HG03432 (cell line): Measurements from ENCODE around the gene BMPER.

Experiments used
- ATAC-seq: cut with Tn5 transposase; IDR thresholded peaks from one replicate; pipeline ENCODE4 v1.9.1; 2021; ENCODE audit warnings: mild to moderate bottlenecking, moderate library complexity; ENCODE audit not compliant: unreplicated experiment

Gene BMPER

GRCh38 chr7:34057956-34058355, 152.6 kb downstream of the BMPER start:
- ATAC-seq: no peak

DNA sequence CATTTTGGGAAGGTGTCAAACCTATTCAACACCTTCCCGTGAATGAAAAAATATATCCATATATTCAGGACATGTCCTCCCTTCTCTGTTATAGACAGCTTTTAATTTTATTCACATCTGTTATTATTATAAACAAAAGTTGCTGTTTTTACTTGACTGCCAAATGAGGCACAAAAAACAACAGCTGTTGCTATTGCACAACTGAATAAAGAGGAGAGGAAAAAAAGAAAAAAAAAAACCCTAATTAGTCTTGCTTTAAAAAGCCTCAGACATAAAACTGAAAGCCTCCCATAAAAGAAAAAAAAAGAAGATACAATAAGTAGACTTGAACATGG, 153.4 kb downstream of the BMPER start:
- ATAC-seq: no peak

GRCh38 chr7:34059136-34059828, 153.9 kb downstream of the BMPER start:
- no peak for ATAC-seq

GRCh38 chr7:34060196-34060947, 155.0 kb downstream of the BMPER start:
- no peak for ATAC-seq

- ATAC-seq: no peak
Observed at GRCh38 chr7:34061149-34061548, 155.8 kb downstream of the BMPER start.

- no peak for ATAC-seq
Observed at GRCh38 chr7:34062341-34062740, 157.0 kb downstream of the BMPER start.

DNA sequence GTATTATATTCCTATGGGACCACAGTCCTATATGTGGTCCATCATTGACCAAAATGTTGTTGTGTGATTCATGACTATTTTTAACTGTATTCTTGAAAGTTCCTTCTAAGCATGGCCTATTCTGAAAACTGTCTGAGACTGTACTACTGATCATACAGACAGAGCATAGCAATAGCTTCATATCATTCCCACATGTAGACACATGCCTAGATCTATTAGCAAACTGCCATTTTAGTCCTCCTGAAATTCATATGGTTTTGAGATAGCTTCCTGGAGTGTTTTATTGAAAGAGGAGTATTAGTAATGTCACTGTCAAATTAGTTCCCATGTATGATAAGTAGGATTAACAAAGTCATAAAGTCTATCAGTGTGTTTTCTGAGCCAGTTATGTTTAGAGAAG, 157.5 kb downstream of the BMPER start:
- ATAC-seq: no peak

GRCh38 chr7:34064519-34065158, 159.3 kb downstream of the BMPER start:
- ATAC-seq: no peak

GRCh38 chr7:34066411-34066810, 161.1 kb downstream of the BMPER start:
- no peak for ATAC-seq

- no peak for ATAC-seq
Observed at GRCh38 chr7:34067005-34067778, 161.9 kb downstream of the BMPER start.

DNA sequence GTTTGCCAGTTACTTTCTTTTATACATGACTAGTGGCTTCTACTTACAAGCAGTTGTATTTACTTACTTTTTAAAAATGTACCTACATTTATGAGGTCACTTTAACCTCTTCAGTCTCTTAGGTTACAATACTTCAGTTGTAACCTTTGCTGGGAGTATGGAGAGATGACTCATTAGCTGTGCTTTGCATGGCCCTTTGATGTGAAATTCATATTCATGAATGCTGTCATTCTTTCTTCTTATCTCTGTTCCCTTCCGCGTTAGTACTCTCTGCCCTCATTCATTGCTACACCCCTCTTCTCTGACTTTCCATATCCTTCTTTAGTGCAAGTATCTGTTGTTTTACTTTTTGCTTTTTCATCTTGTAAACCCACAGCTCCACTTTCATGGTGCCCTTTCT, 164.3 kb downstream of the BMPER start:
- no peak for ATAC-seq

GRCh38 chr7:34070511-34071323, 165.4 kb downstream of the BMPER start:
- ATAC-seq: no peak

DNA sequence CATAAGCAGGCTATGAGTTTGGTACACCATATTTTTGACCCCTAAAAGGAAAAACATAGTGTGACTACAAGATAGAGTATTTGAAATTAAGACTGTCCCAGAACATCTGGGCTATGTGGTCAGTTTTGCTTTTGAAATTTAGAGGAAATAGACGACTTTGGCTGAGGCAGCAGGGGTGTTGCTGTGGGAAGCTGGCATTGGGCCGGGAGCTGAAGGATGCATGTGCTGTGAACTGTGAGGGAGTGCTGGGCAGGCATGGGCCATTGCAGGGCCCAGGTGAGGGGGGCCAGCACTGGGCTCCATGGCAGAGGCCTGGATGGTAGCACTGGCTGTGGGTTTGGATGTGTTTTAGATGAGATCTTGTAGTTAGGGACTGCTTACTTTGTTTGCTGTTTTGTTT, 168.3 kb downstream of the BMPER start:
- no peak for ATAC-seq

DNA sequence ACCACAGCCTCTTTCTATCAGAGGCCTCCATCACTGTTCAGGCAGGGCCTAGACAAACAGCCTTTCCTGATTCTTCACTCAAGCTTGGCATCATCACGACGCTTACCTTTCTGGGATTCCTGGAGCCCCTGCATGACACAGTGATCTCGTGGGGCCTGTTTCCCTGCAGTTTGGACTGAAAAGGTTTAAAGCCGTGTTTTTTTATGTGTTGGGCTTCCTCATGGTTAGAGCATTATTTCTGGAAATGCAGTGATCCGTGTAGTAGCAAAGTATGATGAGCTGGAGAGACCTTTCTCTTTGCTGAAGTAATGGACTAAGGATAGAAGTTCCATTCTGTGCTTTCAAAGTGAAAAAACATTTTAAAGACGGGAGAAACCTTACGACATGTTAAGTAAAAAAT, 169.1 kb downstream of the BMPER start:
- ATAC-seq: no peak

GRCh38 chr7:34075523-34076370, 170.4 kb downstream of the BMPER start:
- no peak for ATAC-seq

DNA sequence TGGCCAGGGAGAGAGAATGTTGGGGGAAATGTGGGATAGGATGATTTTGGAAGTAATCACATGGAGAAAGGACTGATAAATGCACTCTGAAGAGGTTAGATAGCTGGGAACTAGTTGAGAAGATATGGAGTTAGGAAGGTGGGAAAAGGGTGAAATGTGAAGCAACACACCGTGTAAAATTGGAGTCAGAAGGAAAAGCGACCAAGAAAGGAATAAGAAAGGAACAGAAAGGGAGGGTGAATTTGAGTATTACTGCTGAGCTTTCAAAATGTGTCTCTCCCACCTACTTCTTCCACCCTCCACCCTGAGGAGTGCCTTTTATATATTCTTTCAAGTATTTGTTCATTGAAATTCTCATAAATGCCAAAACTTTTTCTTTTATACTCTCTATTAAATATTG, 171.8 kb downstream of the BMPER start:
- no peak for ATAC-seq

- no peak for ATAC-seq
Observed at GRCh38 chr7:34078864-34079263, 173.5 kb downstream of the BMPER start.

- ATAC-seq: no peak
Observed at GRCh38 chr7:34080513-34080912, 175.2 kb downstream of the BMPER start.

GRCh38 chr7:34081935-34082334, 176.6 kb downstream of the BMPER start:
- ATAC-seq: no peak

GRCh38 chr7:34083440-34083839, 178.1 kb downstream of the BMPER start:
- no peak for ATAC-seq
